GM18873 (cell line): ENCODE measurements around the gene SUN1.

Experiments used
- ATAC-seq: cut with Tn5 transposase; IDR thresholded peaks from one replicate; pipeline ENCODE4 v1.9.1; 2021; ENCODE audit warnings: mild to moderate bottlenecking, moderate library complexity, moderate number of reproducible peaks; ENCODE audit not compliant: unreplicated experiment, low FRiP score

SUN1 gene

DNA sequence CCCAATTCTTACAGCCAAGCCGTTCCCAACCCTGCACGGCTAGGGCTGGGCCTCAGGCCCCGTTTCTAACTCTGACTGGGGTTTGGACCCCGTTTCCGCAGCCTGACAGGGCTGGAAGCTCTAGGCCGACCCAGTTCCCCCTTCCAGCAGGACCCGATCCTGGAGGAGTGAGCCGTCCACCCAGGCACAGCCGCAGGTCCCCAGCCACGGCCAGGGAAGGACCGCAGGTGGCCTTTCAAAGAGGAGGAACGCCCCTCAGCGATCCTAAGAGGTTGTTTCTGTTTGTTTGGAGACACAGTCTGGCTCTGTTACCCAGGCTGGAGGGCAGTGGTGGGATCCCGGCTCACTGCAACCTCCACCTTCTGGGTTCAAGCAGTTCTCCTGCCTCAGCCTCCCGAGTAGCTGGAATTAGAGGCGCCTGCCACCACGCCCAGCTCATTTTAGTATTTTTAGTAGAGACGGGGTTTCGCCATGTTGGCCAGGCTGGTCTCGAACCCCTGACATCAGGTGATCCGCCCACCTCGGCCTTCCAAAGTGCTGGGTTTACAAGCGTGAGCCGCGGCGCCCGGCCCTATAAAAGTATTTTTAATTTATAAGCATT, 43.3 kb downstream of the SUN1 start:
- no peak for ATAC-seq

DNA sequence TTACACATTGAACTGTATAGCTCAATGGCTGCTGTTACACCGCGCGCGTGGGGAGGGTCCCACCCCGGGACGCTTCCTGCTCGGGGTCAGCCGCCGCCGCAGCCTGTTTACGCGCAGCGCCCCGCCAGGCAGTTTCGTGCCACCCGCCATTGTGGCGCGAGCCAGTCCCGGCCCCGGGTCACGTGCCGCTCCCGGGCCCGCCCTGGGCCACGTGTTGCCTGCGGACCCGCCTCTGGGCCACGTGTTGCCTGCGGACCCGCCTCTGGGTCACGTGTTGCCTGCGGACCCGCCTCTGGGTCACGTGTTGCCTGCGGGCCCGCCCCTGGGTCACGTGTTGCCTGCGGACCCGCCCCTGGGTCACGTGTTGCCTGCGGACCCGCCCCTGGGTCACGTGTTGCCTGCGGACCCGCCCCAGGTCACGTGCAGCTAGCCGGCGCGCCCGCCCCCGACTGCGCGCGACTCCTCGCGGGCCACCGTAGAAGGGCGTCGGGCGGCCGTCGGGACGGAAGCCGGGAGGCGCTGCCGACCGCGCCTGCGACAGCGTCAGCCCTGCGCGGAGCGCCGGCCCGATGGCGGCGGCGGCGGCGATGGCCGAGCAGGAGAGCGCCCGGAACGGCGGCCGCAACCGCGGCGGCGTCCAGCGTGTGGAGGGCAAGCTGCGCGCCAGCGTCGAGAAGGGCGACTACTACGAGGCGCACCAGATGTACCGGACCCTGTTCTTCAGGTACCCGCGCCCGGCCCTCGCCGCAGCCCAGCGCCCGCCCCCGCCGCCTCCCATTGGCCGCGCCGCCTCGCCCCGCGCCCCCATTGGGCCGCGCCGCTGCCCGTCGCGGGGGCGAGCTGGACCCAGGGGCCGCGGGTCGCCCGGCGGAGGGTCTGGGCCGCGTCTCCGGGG, 44.0 kb downstream of the SUN1 start, which contains the start of gene GET4:
GET4 (plus strand) TSS at position 478 of the 895 bp plus-strand sequence; CDS start at position 570, 92 bp downstream.
- peak; percentile 58 for ATAC-seq

DNA sequence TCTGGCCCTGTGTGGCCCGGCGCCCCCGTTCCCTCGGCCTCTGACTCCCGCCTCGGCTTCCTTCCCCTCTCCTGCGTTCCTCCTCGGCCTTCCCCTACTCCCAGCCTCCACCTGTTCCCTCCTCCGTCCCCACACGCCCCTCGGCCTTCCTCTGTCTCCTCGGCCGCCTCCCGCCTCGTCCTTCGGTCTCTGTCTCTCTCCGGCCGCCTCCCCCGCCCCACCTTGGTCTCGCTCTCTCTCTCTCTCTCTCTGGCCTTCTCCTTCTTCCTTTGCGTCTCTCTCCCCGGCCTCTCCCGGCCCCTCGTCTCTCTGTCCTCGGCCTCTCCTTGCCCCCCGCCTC, 44.7 kb downstream of the SUN1 start:
- ATAC-seq: peak; percentile 7

DNA sequence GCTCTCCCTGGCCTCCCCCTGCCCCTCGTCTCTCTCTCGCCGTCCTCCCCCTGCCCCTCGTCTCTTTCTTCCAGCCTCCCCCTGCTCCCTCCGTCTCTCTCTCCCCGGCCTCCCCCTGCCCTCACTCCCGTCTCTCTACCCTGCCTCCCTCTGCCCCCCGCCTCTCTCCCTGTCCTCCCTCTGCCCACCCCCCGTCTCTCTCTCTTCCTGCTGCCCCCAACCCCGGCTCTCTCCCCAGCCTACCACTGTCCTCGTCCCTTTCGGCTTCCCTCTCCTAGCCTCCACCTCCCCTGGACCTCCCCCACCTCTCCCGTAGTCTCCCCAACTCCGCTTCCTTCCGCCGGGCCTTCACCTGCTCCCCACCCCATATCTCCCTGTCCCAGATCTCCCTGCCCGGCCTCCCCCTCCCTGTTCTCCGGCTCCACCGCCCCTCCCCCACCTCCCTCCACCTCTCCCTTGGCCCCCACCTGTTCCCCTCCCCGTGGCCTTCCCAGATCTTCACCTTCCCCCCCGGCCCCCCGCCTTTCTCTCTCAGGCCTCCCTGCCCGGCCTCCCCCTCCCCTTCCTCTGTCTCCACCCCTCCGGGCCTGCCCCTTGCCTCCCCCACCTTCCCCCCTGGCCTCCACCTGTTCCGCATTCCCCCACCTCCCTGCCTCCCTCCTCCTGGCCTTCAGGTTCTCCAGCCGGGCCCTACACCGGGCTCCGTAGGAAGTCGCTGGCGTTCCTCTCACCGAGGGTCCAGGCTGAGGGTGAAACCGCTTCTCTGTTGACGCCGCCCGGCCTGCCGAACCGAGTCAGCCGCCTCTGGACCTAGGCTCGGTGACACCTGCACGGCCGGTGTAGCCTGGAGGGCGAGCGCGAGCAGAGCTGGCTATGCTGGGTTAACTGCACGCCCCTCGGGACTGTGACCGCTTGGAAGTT, 45.3 kb downstream of the SUN1 start:
- no peak for ATAC-seq

DNA sequence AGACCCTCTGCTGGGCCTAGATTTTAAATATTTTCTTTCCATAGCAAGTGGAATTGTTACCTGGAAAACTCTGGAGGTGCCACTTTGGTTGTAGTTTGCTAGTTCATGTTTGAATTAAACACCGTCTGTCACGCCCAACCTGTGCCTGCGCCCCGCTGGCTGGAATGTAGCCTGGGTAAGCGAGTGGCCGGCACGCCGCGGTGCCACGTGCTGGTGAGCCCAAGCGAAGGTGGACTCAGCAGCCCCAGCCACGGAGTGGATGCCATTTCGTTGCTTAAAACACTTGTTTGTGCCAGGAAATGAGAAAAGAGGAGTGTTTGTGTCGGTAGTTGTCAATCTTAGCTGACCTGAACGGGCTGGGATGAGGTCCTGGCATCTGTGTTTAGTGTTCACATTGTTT, 46.8 kb downstream of the SUN1 start:
- no peak for ATAC-seq

DNA sequence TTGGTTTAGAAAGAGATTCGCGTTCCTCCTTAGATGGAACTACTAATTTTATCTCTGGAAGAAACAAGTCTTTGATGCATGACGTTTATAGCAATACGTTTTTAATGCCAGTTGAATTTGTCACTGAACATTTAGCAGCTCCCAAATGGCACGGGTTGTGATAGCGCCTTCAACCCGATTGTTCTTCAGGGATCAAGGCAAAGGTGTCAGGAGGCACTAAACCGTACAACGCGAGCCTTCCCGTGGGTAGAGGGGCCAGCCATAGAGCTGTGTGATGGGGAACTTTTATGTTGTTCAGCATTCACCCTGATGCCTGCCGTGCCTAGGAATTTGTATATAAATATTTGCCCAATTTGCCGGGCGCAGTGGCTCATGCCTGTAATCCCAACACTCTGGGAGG, 47.4 kb downstream of the SUN1 start:
- no peak for ATAC-seq

DNA sequence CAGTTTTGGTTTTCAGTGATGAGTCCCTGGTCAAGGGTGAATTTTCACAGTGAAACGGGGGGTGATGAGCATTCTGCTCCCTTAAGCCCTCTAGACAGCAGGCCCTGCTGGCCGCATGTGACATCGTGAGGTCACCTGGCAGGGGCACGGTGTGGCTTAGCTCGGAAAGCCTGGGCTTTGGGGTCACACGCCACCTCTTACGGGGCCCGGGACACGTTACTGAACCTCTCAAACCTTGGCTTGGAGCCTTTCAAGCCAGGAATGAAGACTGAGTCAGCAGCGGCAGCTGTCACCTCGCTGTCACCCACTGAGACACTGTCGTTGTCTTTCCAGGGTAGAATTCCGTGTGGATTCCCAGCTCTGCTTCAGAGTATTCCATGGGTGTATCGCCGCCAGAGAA, 48.2 kb downstream of the SUN1 start:
- no peak for ATAC-seq

DNA sequence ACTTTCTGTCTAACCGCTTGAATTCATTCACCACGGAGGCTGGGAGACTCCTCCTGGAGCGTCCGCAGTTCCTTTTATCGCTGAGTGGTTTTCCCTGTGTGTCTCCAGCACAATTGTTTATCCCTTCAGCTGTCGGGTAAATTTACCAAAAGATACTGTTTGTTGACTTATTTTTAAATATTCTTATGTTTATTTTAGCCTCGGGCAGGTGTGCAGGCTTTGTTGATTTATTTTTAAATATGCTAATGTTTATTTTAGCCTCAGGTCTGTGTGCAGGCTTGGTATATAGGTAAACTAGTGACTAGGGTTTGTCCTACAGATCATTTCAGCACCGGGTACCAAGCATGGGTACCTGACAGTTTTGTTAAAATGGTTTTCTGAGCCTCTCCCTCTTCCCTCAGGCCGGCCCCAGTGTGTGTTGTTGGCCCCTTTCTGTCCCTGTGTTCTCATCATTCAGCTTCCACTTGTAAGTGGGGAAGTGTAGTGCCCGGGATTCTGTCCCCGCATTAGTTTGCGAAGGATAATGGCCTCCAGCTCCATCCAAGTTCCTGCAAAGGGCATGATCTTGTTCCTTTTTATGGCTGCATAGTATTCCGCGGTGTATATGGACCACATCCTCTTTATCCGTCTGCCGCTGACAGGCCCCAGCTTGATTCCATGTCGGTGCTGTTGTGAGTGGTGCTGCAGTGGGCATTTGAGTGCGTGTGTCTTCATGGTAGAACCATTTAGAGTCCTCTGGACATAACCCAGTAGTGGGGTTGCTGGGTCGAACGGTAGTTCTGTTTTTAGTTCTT, 49.4 kb downstream of the SUN1 start:
- ATAC-seq: no peak

DNA sequence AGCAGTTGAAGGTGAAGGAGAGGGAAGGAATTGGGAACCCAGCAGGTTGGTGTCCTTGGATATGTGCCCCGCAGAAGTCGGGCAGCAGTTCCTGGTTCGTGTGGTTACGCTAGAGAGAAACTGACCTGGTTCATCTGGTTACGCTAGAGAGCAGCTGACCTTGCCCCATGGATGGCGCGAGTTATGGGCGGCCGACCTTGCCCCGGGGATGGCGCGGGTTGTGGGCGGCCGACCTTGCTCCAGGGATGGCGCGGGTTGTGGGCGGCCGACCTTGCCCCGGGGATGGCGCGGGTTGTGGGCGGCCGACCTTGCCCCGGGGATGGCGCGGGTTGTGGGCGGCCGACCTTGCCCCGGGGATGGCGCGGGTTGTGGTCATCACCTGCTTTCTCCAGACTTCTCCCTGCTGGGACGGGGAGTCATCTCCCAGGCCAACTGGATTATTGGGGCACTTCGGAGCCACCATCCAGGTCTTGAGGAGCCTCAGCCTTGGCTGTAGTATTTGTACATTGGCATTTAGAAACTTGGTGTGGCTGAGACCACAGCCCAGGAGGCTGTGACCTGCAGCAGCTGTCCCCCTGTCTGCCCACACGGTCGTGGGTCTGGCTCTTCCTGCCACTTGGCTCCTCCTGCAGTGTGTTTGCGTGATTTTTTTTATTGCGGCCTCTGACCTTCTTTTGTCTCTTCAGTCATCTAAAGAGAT, 50.2 kb downstream of the SUN1 start:
- no peak for ATAC-seq

DNA sequence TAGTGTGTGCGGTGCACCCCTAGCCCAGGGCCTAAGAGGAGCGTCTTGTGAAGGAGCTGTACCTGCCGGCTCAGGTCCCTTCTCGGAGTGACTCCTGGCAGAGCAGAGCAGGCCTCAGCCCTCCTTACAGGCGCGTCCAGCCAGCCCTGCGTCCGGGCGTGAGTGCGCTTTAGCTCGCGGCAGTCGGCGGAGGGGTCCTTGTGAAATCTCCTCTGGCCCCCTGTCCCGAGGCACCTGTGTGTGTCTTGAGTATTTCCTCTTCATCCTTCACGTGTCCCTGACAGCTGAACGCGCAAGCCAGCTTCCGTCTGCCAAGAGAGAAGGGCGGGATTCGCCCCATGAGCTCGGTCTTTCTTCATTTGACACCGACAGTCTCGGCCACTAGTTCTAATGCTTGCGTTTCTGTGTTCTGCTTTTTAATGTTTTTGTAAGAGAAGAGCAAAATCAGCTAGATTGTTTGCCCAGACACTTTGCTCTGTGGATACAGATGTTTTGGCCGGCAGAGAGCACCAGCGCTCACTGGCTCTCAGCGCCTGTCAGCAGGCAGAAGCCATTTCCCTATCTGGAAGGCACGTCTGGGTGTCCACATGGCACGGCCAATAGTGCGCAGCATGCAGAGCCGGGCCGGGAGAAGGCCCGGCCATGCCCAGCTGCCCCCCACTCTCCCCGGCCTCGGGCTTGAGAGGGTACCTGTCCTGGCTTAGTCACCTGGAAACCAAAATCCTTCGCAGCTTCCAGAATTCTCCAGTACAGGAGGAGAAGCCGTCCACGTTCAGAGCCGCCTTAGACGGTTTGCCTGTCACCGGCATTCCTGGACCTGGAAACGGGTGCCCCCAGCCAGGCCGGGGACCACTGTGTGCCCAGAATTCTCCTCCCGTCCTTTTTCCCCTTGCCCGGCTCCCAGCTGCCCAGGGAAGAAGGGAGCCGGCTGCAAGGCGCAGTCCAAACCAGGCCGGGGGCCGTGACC, 51.1 kb downstream of the SUN1 start:
- ATAC-seq: no peak

DNA sequence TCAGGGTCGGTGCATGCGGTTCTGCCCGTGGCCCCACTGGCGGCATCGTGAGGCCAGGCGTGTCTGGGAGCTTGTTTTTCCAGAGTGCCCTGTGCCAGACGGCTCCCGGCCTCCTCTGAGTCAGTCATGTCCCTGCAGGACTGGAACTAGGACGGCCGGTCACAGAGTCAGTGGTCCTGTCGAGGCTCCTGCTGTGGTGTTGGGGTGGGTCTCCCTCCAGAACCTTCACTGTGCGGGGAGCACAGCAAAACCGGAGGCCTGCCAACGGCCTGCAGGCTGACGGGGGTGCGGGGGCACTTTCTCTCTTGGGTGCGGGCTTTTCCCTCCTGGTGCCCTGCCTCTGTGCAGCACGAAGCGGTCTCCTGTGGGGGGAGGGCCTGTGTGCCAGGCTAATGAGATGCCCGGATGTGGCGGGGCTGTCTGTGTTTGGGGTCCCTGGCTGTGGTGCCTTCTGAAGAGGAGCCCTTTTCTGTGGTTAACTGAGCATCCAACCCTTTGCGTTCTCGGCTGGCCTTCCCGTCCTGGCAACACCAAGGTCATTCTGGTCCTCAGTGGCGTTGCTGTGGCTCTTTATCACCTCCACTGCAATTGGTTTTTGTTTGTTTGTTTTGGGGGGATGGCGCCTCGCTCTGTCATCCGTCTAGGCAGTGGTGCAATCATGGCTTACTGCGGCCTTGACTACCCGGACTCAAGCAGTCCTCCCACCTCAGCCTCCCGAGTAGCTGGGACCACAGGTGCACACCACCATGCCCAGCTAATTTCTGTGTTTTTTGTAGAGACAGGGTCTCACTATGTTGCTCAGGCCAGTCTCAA, 52.1 kb downstream of the SUN1 start:
- no peak for ATAC-seq

DNA sequence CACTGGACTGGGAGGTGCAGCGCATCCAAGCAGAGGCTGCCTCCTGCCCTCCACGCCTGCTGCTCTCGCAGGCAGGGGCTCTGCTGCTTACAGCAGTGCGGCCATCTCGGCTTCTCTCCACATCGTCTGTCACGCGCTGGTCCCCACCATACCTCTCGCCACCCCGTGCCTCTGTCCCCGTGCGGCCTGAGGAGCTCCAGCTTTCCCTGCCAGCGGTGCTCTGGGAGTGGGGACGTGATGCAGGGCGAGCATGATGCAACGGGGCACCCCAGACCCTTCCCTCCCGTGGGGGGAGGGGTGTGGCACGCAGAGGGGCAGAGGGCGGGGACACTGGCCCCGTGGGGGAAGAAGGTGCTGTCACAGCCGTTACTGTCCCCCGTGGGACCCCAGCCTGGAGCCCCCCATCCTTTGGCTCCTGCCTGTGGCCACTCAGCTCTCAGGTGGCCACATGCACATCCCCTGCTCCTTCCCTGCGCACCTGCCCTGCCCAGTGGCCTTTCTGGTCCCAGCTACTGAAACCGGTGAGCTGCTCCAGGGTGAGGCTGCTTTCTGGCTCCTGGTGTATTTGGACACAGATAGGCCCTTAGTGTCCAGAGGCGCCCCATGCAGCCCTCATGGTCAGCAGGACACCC, 53.1 kb downstream of the SUN1 start:
- ATAC-seq: no peak

DNA sequence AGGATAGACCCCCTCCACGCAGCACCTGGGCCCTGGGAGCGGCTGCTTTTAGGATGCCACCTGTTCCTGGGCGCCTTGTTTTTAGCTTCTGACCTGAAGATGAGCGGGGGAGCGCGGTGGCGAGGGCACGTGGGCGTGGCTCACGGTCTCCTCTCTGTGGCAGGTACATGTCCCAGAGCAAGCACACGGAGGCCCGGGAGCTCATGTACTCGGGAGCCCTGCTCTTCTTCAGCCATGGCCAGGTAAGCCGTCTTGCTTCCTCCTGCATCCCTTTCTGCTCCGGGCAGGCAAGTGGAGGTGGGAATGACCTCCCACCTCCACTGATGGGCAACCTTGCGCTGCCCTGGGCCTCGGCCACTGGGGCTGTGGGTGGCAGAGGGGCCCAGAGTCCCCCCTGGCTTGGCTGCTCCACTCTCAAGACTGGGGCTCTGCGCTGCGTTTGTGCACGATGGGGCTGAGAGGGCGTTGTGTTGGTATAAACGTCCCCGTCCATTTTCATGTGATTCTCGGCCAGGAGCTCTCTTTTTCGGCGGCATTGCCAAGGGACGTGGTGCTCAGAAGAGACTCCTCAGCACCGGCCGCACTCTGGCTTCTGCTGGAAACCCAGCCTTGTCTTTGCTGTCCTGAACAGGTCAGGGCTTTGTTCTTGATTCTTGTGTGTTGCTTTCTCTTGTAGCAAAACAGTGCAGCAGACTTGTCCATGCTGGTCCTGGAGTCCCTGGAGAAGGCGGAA, 53.8 kb downstream of the SUN1 start:
- no peak for ATAC-seq

DNA sequence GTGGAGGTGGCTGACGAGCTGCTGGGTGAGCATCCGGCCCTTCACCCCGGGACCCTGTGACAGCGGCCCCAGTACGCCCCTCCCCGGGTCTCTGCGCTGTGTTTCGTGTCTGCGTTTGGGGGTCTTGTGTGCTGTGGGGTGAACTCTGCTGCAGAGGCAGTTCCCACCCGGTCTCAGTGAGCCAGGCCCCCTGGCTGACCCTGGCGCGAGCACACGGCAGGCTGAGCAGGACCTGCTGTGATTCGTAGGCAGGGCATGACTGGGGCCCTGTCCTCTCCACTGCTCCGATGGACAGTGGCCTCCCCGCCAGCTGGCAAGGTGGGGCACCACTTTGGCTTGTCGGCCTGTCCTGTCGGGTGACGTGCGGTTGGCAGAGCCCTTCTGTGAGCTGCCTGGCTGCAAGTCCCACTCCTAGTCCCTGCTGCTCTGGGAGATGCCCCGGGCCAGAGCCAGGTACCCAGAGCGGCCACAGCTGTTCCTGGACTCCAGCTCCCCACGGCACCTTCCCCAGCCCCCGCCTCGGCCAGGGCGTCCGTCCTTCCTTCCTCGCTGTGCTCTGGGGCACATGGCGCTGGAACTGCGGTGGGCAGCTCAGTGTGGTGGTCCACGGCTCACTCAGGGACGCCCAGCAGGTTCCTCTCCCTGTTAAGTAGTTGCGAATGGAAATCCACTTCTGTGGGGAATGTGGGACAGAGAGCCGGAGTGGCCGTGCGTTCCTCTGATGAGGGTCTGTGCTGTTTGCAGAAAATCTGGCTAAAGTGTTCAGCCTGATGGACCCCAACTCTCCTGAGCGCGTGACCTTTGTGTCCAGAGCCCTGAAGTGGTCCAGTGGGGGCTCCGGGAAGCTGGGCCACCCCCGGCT, 54.6 kb downstream of the SUN1 start:
- no peak for ATAC-seq

DNA sequence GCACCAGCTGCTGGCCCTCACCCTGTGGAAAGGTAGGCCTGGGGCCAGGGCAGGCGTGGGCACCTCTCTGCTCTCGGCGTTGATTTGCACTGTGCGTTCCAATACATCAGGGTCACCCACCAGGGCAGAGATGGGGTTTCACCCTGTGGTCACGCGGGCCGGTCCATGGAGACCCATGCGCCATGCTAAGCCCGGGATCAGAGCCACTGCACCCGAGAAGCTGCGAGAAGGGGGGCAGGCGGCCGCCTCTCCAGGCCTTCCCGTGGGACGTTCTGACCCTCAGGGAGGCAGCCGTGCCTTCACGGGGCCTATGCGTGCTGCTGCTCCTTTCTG, 55.2 kb downstream of the SUN1 start:
- no peak for ATAC-seq
